H1 (cell line): Measurements from ENCODE around the gene ARCN1. TPM values are rescaled to one million over a fixed set of nuclear protein-coding genes. Genes with fewer than 3 reads are reported as not detected.

Experiments
- CTCF ChIA-PET: fragments of 300-600 bp; sonication (Branson Sonifier 250); formaldehyde crosslinking; loops from one replicate; lab custom pipeline; 2021; ENCODE audit not compliant: partially characterized antibody; lab: Charles Lee
- POLR2A ChIA-PET: fragments of 300-600 bp; sonication (Branson Sonifier 250); formaldehyde crosslinking; loops from one replicate; lab custom pipeline; 2021; ENCODE audit warnings: inconsistent platforms; ENCODE audit not compliant: partially characterized antibody; lab: Charles Lee
- DNase-seq, 2 experiments: peaks; one replicate each; pipeline versions ENCODE4 v3.0.0 to v3.0.0-alpha.2; 2010 to 2022; ENCODE audit warnings: low spot score in 2 of 2, low read depth in 1 of 2, mixed read lengths in 1 of 2
- FAIRE-seq: peaks from 2 replicates; lab custom pipeline; 2011; peaks lifted over from hg19 to GRCh38; lab: Jason Lieb, UNC
- H2AFZ ChIP-seq: 2 replicates; pipeline ENCODE4 v1.8.1; 2012; ENCODE audit warnings: low read length, inconsistent platforms
- H2AK5ac ChIP-seq: 2 replicates; pipeline ENCODE4 v1.6.1; 2013; ENCODE audit warnings: low read depth, low read length
- H2BK120ac ChIP-seq: replicated peaks from 2 replicates; pipeline ENCODE3; 2013; ENCODE audit warnings: low read depth, low read length, inconsistent platforms
- H2BK12ac ChIP-seq: 2 replicates; pipeline ENCODE4 v1.6.1; 2013; ENCODE audit warnings: low read depth, low read length
- H2BK15ac ChIP-seq: 2 replicates; pipeline ENCODE4 v1.6.1; 2013; ENCODE audit warnings: low read length
- H2BK20ac ChIP-seq: 2 replicates; pipeline ENCODE4 v1.6.1; 2013; ENCODE audit warnings: low read length
- H2BK5ac ChIP-seq: 2 replicates; pipeline ENCODE4 v1.6.1; 2013; ENCODE audit warnings: low read depth, low read length
- H3K14ac ChIP-seq: 2 replicates; pipeline ENCODE4 v1.6.1; 2013; ENCODE audit warnings: inconsistent platforms; ENCODE audit not compliant: insufficient read length
- H3K18ac ChIP-seq: 2 replicates; pipeline ENCODE4 v1.6.1; 2013; ENCODE audit warnings: low read length; ENCODE audit errors: extremely low read depth
- H3K23ac ChIP-seq: 2 replicates; pipeline ENCODE4 v1.6.1; 2013; ENCODE audit warnings: inconsistent platforms; ENCODE audit not compliant: insufficient read length
- H3K23me2 ChIP-seq: 2 replicates; pipeline ENCODE4 v1.6.1; 2013; ENCODE audit warnings: low read depth, low read length
- H3K27ac ChIP-seq: 2 replicates; pipeline ENCODE4 v1.6.1; 2011; ENCODE audit warnings: low read depth, low read length, inconsistent platforms
- H3K27me3 ChIP-seq, 4 experiments: replicated peaks in 1 of 4; 1 replicate in 1 of 4; 2 replicates in 3 of 4; pipeline versions ENCODE4 v1.6.1 to v1.8.1; 2011 to 2013; ENCODE audit warnings: low read length in 3 of 4, mild to moderate bottlenecking in 3 of 4, inconsistent platforms in 2 of 4, mixed read lengths in 2 of 4, moderate library complexity in 1 of 4; ENCODE audit not compliant: control insufficient read depth in 3 of 4, insufficient read depth in 3 of 4; ENCODE audit errors: extremely low read depth in 1 of 4
- H3K36me3 ChIP-seq, 4 experiments: 2 replicates each; pipeline versions ENCODE4 v1.6.1 to v1.8.1; 2011 to 2013; ENCODE audit warnings: mild to moderate bottlenecking in 4 of 4, low read length in 3 of 4, moderate library complexity in 2 of 4, control low read depth in 1 of 4, inconsistent platforms in 1 of 4; ENCODE audit not compliant: insufficient read depth in 4 of 4, control insufficient read depth in 2 of 4
- H3K4ac ChIP-seq: replicated peaks from 2 replicates; pipeline ENCODE3; 2013; ENCODE audit warnings: low read length, low read depth, mixed read lengths, inconsistent platforms; ENCODE audit not compliant: insufficient read length
- H3K4me1 ChIP-seq, 4 experiments: replicated peaks in 1 of 4; 1 replicate in 1 of 4; 2 replicates in 3 of 4; pipeline versions ENCODE4 v1.6.1 to v1.8.1; 2011 to 2013; ENCODE audit warnings: low read length in 3 of 4, inconsistent platforms in 2 of 4, mixed read lengths in 1 of 4; ENCODE audit not compliant: insufficient read depth in 4 of 4, control insufficient read depth in 3 of 4
- H3K4me2 ChIP-seq, 2 experiments: 2 replicates each; pipeline versions ENCODE4 v1.6.1 to v1.8.1; 2011 to 2013; ENCODE audit warnings: low read depth in 2 of 2, low read length in 2 of 2, control low read depth in 1 of 2, inconsistent platforms in 1 of 2, mild to moderate bottlenecking in 1 of 2; ENCODE audit not compliant: insufficient read depth in 1 of 2
- H3K4me3 ChIP-seq, 4 experiments: fragments of 200-600, 300-600 bp in 1 of 4; sonication (generic), shearing (Covaris generic), sonication (Bioruptor Twin) in 1 of 4; 2 replicates each; pipeline versions ENCODE4 v1.5.1 to v1.8.1; 2011 to 2016; ENCODE audit warnings: low read length in 4 of 4, low read depth in 3 of 4, control low read depth in 2 of 4, inconsistent platforms in 2 of 4, mild to moderate bottlenecking in 2 of 4, mixed read lengths in 1 of 4, moderate library complexity in 1 of 4; ENCODE audit not compliant: insufficient read depth in 2 of 4; ENCODE audit errors: extremely low read depth in 1 of 4
- H3K56ac ChIP-seq: replicated peaks from 2 replicates; pipeline ENCODE3; 2013; ENCODE audit warnings: low read depth, mild to moderate bottlenecking, mixed read lengths, low read length, inconsistent platforms; ENCODE audit not compliant: insufficient read length
- H3K79me1 ChIP-seq: 2 replicates; pipeline ENCODE4 v1.6.1; 2013; ENCODE audit warnings: low read depth, low read length, control low read depth
- H3K79me2 ChIP-seq, 2 experiments: 2 replicates each; pipeline versions ENCODE4 v1.6.1 to v1.8.1; 2012 to 2013; ENCODE audit warnings: low read length in 2 of 2, mild to moderate bottlenecking in 2 of 2, inconsistent platforms in 1 of 2; ENCODE audit not compliant: insufficient read depth in 2 of 2, control insufficient read depth in 1 of 2
- H3K9ac ChIP-seq, 4 experiments: replicated peaks in 1 of 4; 1 replicate in 1 of 4; 2 replicates in 3 of 4; pipeline versions ENCODE4 v1.6.1 to v1.8.1; 2011 to 2013; ENCODE audit warnings: low read depth in 3 of 4, low read length in 3 of 4, control low read depth in 2 of 4, mild to moderate bottlenecking in 2 of 4, moderate library complexity in 2 of 4, inconsistent platforms in 1 of 4; ENCODE audit errors: extremely low read depth in 1 of 4
- H3K9me3 ChIP-seq, 2 experiments: 2 replicates each; pipeline versions ENCODE4 v1.6.1 to v1.8.1; 2012 to 2013; ENCODE audit warnings: mild to moderate bottlenecking in 2 of 2, moderate library complexity in 2 of 2, control low read depth in 1 of 2, inconsistent platforms in 1 of 2, low read depth in 1 of 2, low read length in 1 of 2, mixed read lengths in 1 of 2; ENCODE audit not compliant: insufficient read depth in 2 of 2
- H4K20me1 ChIP-seq, 2 experiments: replicated peaks in 1 of 2; 2 replicates each; pipeline versions ENCODE3 to v1.8.1; 2011 to 2013; ENCODE audit warnings: inconsistent platforms in 2 of 2, low read length in 2 of 2, mild to moderate bottlenecking in 1 of 2; ENCODE audit not compliant: insufficient read depth in 2 of 2, control insufficient read depth in 1 of 2
- H4K5ac ChIP-seq: 2 replicates; pipeline ENCODE4 v1.6.1; 2013; ENCODE audit warnings: low read length, low read depth, mixed read lengths, inconsistent platforms; ENCODE audit not compliant: insufficient read length
- H4K8ac ChIP-seq: 2 replicates; pipeline ENCODE4 v1.8.0; 2013; ENCODE audit warnings: mild to moderate bottlenecking, moderate library complexity, low read length, inconsistent platforms; ENCODE audit not compliant: insufficient read depth; ENCODE audit errors: extremely low read depth
- H4K91ac ChIP-seq: replicated peaks from 2 replicates; pipeline ENCODE3; 2013; ENCODE audit warnings: low read length, mixed read lengths, inconsistent platforms; ENCODE audit not compliant: insufficient read length
- CBX5 ChIP-seq: fragments of 300-800, 300-1000 bp; sonication (generic); IDR thresholded peaks from 2 replicates; pipeline ENCODE4 v1.7.1; 2016; ENCODE audit warnings: antibody characterized with exemption, low read length, low read depth
- FOSL1 ChIP-seq: IDR thresholded peaks from 2 replicates; pipeline ENCODE4 v1.6.1; 2011; ENCODE audit warnings: mild to moderate bottlenecking, low read depth, low read length, moderate library complexity; ENCODE audit not compliant: insufficient read depth
- RBBP5 ChIP-seq: IDR thresholded peaks from 2 replicates; pipeline ENCODE4 v1.7.1; 2012; ENCODE audit warnings: low read depth, mild to moderate bottlenecking, inconsistent platforms, low read length, moderate library complexity, borderline replicate concordance
- WGBS, 2 experiments: shearing (Covaris generic) in 1 of 2; methylation state at CpG; one replicate each; pipeline versions ENCODE4 v1.1.6 to v1.1.7; 2013 to 2015; ENCODE audit warnings: low lambda C conversion rate in 2 of 2, mixed read lengths in 2 of 2, inconsistent platforms in 1 of 2, low coverage in 1 of 2, missing lambda C conversion rate in 1 of 2; ENCODE audit not compliant: insufficient replicate concordance in 2 of 2, insufficient coverage in 1 of 2, insufficient read length in 1 of 2; ENCODE audit errors: extremely low coverage in 1 of 2, missing lambda C conversion rate in 1 of 2; 5-methylcytosine and 5-hydroxymethylcytosine counted together
- polyA plus RNA-seq, 7 experiments: library from polyadenylated mRNA; depleted of rRNA in 3 of 7; stranded (reverse) in 5 of 7; unstranded in 2 of 7; fragments of >200 nt in 5 of 7; fragments of 200-250 nt in 2 of 7; gene quantifications; 1 replicate in 5 of 7; 2 replicates in 1 of 7; 4 replicates in 1 of 7; pipeline versions ENCODE4 v1.2.1 to v1.2.3, GENCODE V29; 2011 to 2013; ENCODE audit warnings: missing spikeins in 2 of 7, mixed read lengths in 2 of 7
- total RNA-seq: library from RNA; stranded (reverse); fragmentation: NEBNext Ultra II Directional; extraction: Animal tissue kit (Norgen Biotek cat#: 25700); gene quantifications from 2 replicates; pipeline ENCODE4 v1.2.1, GENCODE V29; 2021

The ARCN1 gene
- total and polyA plus RNA-seq, 2 of the 8 experiments (the other 6 are each of a cell fraction or from before 2014, with no cell fraction given), result 132 to 146 TPM

DNA sequence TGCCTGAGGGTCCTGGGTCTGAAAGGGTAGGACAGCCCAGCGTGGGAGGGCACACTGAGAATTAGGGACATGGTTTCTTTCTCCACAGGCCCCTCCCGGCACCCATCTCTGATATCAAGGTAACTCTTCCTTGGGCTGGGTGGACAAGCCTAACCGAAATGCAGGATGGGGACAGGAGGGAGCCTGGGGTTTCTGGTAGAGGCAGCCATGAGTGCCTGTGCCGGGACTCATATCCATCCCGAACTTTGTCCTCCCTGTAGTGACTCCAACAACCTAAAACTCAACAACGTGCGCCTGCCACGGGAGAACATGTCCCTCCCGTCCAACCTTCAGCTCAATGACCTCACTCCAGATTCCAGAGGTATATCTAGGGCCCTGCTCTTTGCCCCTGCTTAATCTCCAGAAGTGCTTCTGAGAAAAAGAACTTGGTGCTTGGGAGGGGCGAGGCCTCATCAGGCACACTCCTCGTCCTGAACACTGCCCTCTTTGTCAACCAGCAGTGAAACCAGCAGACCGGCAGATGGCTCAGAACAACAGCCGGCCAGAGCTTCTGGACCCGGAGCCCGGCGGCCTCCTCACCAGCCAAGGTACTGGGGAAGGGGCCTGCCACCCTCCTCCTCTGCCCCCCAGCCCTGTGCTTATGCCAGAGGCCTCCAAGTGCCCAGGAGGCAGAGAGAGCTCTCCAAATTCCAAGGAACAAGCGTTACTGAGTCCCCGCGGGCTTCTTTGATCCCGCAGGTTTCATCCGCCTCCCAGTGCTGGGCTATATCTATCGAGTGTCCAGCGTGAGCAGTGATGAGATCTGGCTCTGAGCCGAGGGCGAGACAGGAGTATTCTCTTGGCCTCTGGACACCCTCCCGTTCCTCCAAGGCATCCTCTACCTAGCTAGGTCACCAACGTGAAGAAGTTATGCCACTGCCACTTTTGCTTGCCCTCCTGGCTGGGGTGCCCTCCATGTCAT is 38.2 kb upstream of the ARCN1 start:
- Histone ChIP-seq H3K79me2 (no peaks in the 10 kb centered on the region), H3K4me3 (no peak overlapping the region), H3K14ac (no peak overlapping the region), H4K5ac (no peak overlapping the region), H3K79me1 (peaks cover 5% of the 10 kb centered on the region; the same call in 1 of the 2 replicates), H3K27me3 (no peaks in the 10 kb centered on the region; a peak in 2 of 7 replicates), H4K20me1 (peaks cover 0 to 1% of the 10 kb centered on the region in 2 experiments), H3K27ac (no peak overlapping the region), H2BK12ac (no peak overlapping the region), H3K4me2 (no peak overlapping the region), H3K4me1 (peaks cover 0 to 13% (median 8%) of the 10 kb centered on the region in 4 experiments; a peak in 5 of 7 replicates), H2BK15ac (no peak overlapping the region), H3K23me2 (peaks cover 8% of the 10 kb centered on the region), H2AK5ac (no peak overlapping the region), H3K36me3 (no peaks in the 10 kb centered on the region; a peak in 1 of 8 replicates), H2AFZ (no peak overlapping the region), H3K56ac (no peak overlapping the region), H3K23ac (no peak overlapping the region), H3K4ac (no peak overlapping the region), H4K91ac (no peak overlapping the region), H3K18ac (no peak overlapping the region), H4K8ac (no peak overlapping the region), H3K9ac (no peak overlapping the region), H2BK120ac (no peak overlapping the region), H2BK5ac (no peak overlapping the region), H2BK20ac (no peak overlapping the region), H3K9me3 (no peaks in the 10 kb centered on the region)
- POLR2A ChIA-PET, result interaction anchor here (1.3 kb wide), 1 partner anchor 10 kb away, joined by 3 read pairs; no protein-coding TSS in a partner anchor
- 84% methylated on average over 27 of the region's 27 CpGs; no CpG with 5 or more reads in 1 of the 2 experiments for WGBS, 2 experiments
- FAIRE-seq (no peak), DNase-seq (no peak)
- CTCF ChIA-PET, result no interaction called here
- TF ChIP-seq RBBP5, result no peak
- TF ChIP-seq FOSL1, result no peak
- TF ChIP-seq CBX5, result no peak
